Measurements from ENCODE around the gene SLX9.

The SLX9 gene

GRCh38 chr21:44988607-44989536 lies 49.0 kb downstream of the SLX9 start:
- H3K4me3 ChIP-seq (ENCODE audit: low read length) = no peak overlapping the region
- TF ChIP-seq CTCF (conservative IDR thresholded peaks at IDR 0.05; ENCODE audit: low read length) = no peak
- DNase-seq (ENCODE audit: low read depth) = no peak

DNA sequence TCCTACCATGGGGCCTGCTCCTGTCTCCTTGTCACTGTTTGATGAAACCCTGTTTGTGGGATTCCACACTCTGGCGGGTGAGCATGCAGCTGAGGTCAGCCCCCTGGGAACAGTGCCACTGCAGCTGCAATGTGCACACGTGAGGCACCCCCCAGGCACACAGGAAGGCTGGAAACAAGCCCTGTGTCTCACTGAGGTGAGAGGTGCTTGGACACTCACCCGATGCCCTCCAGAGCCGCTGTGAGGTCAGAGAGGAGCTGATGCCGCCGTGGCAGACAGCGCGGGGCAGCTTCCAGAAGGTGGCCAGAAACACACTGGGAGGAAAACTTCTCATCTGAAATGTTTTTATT lies 49.7 kb downstream of the SLX9 start:
- H3K4me3 ChIP-seq (ENCODE audit: low read length) = no peak overlapping the region
- peak; percentile 51 for DNase-seq (ENCODE audit: low read depth)
- no peak for TF ChIP-seq CTCF (conservative IDR thresholded peaks at IDR 0.05; ENCODE audit: low read length)

- no peak overlapping the region for H3K4me3 ChIP-seq (ENCODE audit: low read length)
- DNase-seq (ENCODE audit: low read depth) = no peak
- no peak for TF ChIP-seq CTCF (conservative IDR thresholded peaks at IDR 0.05; ENCODE audit: low read length)
Observed at GRCh38 chr21:44989943-44990780, 50.3 kb downstream of the SLX9 start.

- H3K4me3 ChIP-seq (ENCODE audit: low read length) = no peak overlapping the region
- DNase-seq (ENCODE audit: low read depth) = no peak
- no peak for TF ChIP-seq CTCF (conservative IDR thresholded peaks at IDR 0.05; ENCODE audit: low read length)
Observed at GRCh38 chr21:44990921-44991320, 51.1 kb downstream of the SLX9 start.

GRCh38 chr21:44991538-44992483 lies 52.0 kb downstream of the SLX9 start:
- H3K4me3 ChIP-seq (ENCODE audit: low read length) = no peak overlapping the region

More at GRCh38 chr21:44991538-44992483, 52.0 kb downstream of the SLX9 start:
- no peak for TF ChIP-seq CTCF (conservative IDR thresholded peaks at IDR 0.05; ENCODE audit: low read length)
- no peak for DNase-seq (ENCODE audit: low read depth)
